ENCODE data around the gene RAP2B.

- TF ChIP-seq CTCF (conservative IDR thresholded peaks at IDR 0.05; ENCODE audit: low read length) (no peak), EZH2phosphoT487 (IDR thresholded peaks at IDR 0.05; ENCODE audit: borderline replicate concordance) (no peak)
Measured at GRCh38 chr3:153169793-153170383, 7.9 kb downstream of the RAP2B start.

Data from Loucy (cell line).